H9 (cell line): Measurements from ENCODE around the gene ASTN2. TPM values are rescaled to one million over a fixed set of nuclear protein-coding genes. Genes with fewer than 3 reads are reported as not detected.

Experiments
- DNase-seq: peaks from one replicate; pipeline ENCODE4 v3.0.0-alpha.2; 2017
- H2AFZ ChIP-seq: one replicate; pipeline ENCODE4 v1.6.1; 2013; ENCODE audit warnings: mild to moderate bottlenecking, low read length, control low read depth, moderate library complexity
- H2AK5ac ChIP-seq: 2 replicates; pipeline ENCODE4 v1.6.1; 2013; ENCODE audit warnings: low read length, control low read depth, mixed read lengths; ENCODE audit not compliant: insufficient read length
- H2BK120ac ChIP-seq: one replicate; pipeline ENCODE4 v1.6.1; 2013; ENCODE audit warnings: low read depth, mild to moderate bottlenecking, low read length, control low read depth, inconsistent platforms; ENCODE audit not compliant: poor library complexity, severe bottlenecking
- H2BK12ac ChIP-seq: 2 replicates; pipeline ENCODE4 v1.6.1; 2013; ENCODE audit warnings: low read length, control low read depth, mixed read lengths, low read depth; ENCODE audit not compliant: insufficient read length
- H2BK15ac ChIP-seq: 2 replicates; pipeline ENCODE4 v1.6.1; 2013; ENCODE audit warnings: low read depth, low read length, control low read depth
- H2BK20ac ChIP-seq: one replicate; pipeline ENCODE4 v1.6.1; 2013; ENCODE audit warnings: low read depth, mild to moderate bottlenecking, low read length, control low read depth, inconsistent platforms; ENCODE audit not compliant: poor library complexity, severe bottlenecking
- H2BK5ac ChIP-seq: 2 replicates; pipeline ENCODE4 v1.6.1; 2013; ENCODE audit warnings: low read length, control low read depth, mixed read lengths; ENCODE audit not compliant: insufficient read length
- H3K14ac ChIP-seq: 2 replicates; pipeline ENCODE4 v1.6.1; 2013; ENCODE audit warnings: low read length, control low read depth; ENCODE audit not compliant: insufficient read depth
- H3K18ac ChIP-seq: 2 replicates; pipeline ENCODE4 v1.6.1; 2013; ENCODE audit warnings: low read depth, mild to moderate bottlenecking, mixed read lengths, low read length, control low read depth; ENCODE audit not compliant: insufficient read length
- H3K23ac ChIP-seq: 2 replicates; pipeline ENCODE4 v1.6.1; 2013; ENCODE audit warnings: low read length, control low read depth, mixed read lengths, low read depth; ENCODE audit not compliant: insufficient read length
- H3K23me2 ChIP-seq: 2 replicates; pipeline ENCODE4 v1.6.1; 2013; ENCODE audit warnings: low read depth, mild to moderate bottlenecking, mixed read lengths, low read length, control low read depth; ENCODE audit not compliant: insufficient read length, poor library complexity, severe bottlenecking
- H3K27ac ChIP-seq: 2 replicates; pipeline ENCODE4 v1.5.1; 2013; ENCODE audit warnings: low read length, control low read depth, mixed read lengths, low read depth; ENCODE audit not compliant: insufficient read length
- H3K27me3 ChIP-seq: 2 replicates; pipeline ENCODE4 v1.6.1; 2013; ENCODE audit warnings: low read length, control low read depth, inconsistent platforms; ENCODE audit not compliant: insufficient read depth
- H3K4ac ChIP-seq: 2 replicates; pipeline ENCODE4 v1.6.1; 2013; ENCODE audit warnings: low read depth, mild to moderate bottlenecking, control low read depth, inconsistent platforms, low read length, moderate library complexity
- H3K4me1 ChIP-seq: 2 replicates; pipeline ENCODE4 v1.6.1; 2013; ENCODE audit warnings: low read length, control low read depth, inconsistent platforms; ENCODE audit not compliant: insufficient read depth
- H3K4me2 ChIP-seq: 2 replicates; pipeline ENCODE4 v1.6.1; 2013; ENCODE audit warnings: low read length, control low read depth, mixed read lengths; ENCODE audit not compliant: insufficient read length, insufficient read depth
- H3K56ac ChIP-seq: 2 replicates; pipeline ENCODE4 v1.6.1; 2013; ENCODE audit warnings: low read depth, mild to moderate bottlenecking, mixed read lengths, low read length, control low read depth; ENCODE audit not compliant: insufficient read length
- H3K79me1 ChIP-seq: 2 replicates; pipeline ENCODE4 v1.6.1; 2013; ENCODE audit warnings: low read depth, mild to moderate bottlenecking, moderate library complexity, low read length, control low read depth, inconsistent platforms; ENCODE audit not compliant: insufficient read depth, poor library complexity, severe bottlenecking
- H3K79me2 ChIP-seq: 2 replicates; pipeline ENCODE4 v1.6.1; 2013; ENCODE audit warnings: low read length, control low read depth, inconsistent platforms; ENCODE audit not compliant: insufficient read depth
- H3K9ac ChIP-seq: 2 replicates; pipeline ENCODE4 v1.6.1; 2013; ENCODE audit warnings: low read length, control low read depth, mixed read lengths; ENCODE audit not compliant: insufficient read length; ENCODE audit errors: extremely low read depth
- H3K9me3 ChIP-seq: one replicate; pipeline ENCODE4 v1.6.1; 2013; ENCODE audit warnings: low read depth, low read length, inconsistent platforms; ENCODE audit not compliant: control insufficient read depth
- H3T11ph ChIP-seq: one replicate; pipeline ENCODE4 v1.6.1; 2013; ENCODE audit warnings: mild to moderate bottlenecking, low read length, control low read depth, inconsistent platforms
- H4K20me1 ChIP-seq: one replicate; pipeline ENCODE4 v1.6.1; 2013; ENCODE audit not compliant: control insufficient read depth, insufficient read length, insufficient read depth
- H4K5ac ChIP-seq: 2 replicates; pipeline ENCODE4 v1.6.1; 2013; ENCODE audit warnings: low read depth, mild to moderate bottlenecking, mixed read lengths, low read length, control low read depth; ENCODE audit not compliant: insufficient read length
- H4K8ac ChIP-seq: replicated peaks from 2 replicates; pipeline ENCODE4 v1.6.1; 2013; ENCODE audit warnings: low read length, control low read depth, mixed read lengths, low read depth; ENCODE audit not compliant: insufficient read length
- H4K91ac ChIP-seq: 2 replicates; pipeline ENCODE4 v1.6.1; 2013; ENCODE audit warnings: low read depth, mild to moderate bottlenecking, moderate library complexity, mixed read lengths, low read length, control low read depth; ENCODE audit not compliant: insufficient read length
- H3K27ac Mint-ChIP-seq, 3 experiments: 2 replicates in 2 of 3; 3 replicates in 1 of 3; pipeline ENCODE4 v1.8.0; 2020 to 2021; ENCODE audit warnings: mixed read lengths in 3 of 3, mild to moderate bottlenecking in 1 of 3, moderate library complexity in 1 of 3
- H3K27me3 Mint-ChIP-seq: 2 replicates; pipeline ENCODE4 v1.8.0; 2021; ENCODE audit warnings: low read depth, mild to moderate bottlenecking, moderate library complexity, mixed read lengths
- H3K36me3 Mint-ChIP-seq, 3 experiments: 2 replicates in 2 of 3; 3 replicates in 1 of 3; pipeline ENCODE4 v1.8.0; 2020 to 2021; ENCODE audit warnings: low read depth in 3 of 3, mixed read lengths in 3 of 3; ENCODE audit not compliant: insufficient read depth in 1 of 3
- H3K4me1 Mint-ChIP-seq, 2 experiments: 2 replicates each; pipeline ENCODE4 v1.8.0; 2020; ENCODE audit warnings: mixed read lengths in 2 of 2
- H3K4me3 Mint-ChIP-seq, 2 experiments: 2 replicates in 1 of 2; 3 replicates in 1 of 2; pipeline ENCODE4 v1.8.0; 2020 to 2021; ENCODE audit warnings: mild to moderate bottlenecking in 2 of 2, mixed read lengths in 2 of 2, moderate library complexity in 1 of 2
- H3K9me3 Mint-ChIP-seq, 2 experiments: 2 replicates in 1 of 2; 3 replicates in 1 of 2; pipeline ENCODE4 v1.8.0; 2020; ENCODE audit warnings: mild to moderate bottlenecking in 2 of 2, mixed read lengths in 2 of 2, moderate library complexity in 1 of 2
- CTCF ChIP-seq: fragments of 200-600 bp; sonication (generic); conservative IDR thresholded peaks from 3 replicates; pipeline ENCODE4 v1.8.0; 2021; ENCODE audit warnings: antibody characterized with exemption, mild to moderate bottlenecking
- WGBS: extraction: QIAGEN DNeasy Blood & Tissue Kit; methylation state at CpG from one replicate; pipeline ENCODE4 v1.1.7; 2013; ENCODE audit warnings: missing lambda C conversion rate, low lambda C conversion rate, mixed read lengths; ENCODE audit not compliant: insufficient read length; ENCODE audit errors: extremely low coverage; 5-methylcytosine and 5-hydroxymethylcytosine counted together
- total RNA-seq: library from RNA; stranded (reverse); gene quantifications from 2 replicates; pipeline ENCODE4 v1.2.1, GENCODE V29; 2021

Gene ASTN2
- total RNA-seq, 1 experiment from 2014 or later, result 9.7 TPM

DNA sequence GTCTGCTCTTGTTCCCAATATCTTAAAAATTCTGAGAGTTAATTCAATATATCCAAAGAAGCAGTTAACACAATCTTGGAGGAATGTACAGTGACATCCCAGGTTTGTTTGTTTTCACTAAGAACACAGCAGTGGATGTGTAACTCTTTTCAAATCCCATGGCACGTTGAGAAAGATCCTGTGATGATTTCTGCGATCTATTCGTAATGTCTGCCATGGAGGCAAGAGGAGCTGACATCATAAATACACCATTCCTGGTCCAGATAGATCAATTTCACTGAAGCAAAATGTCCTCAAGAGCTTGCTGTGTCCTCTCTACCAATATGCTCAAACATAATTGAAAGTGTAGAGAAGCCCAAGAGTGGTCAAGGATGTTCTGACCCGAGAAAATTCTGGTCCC is 980.5 kb downstream of the ASTN2 start:
- Histone ChIP-seq H3K79me1 (no peaks in the 10 kb centered on the region), H3K56ac (no peak overlapping the region), H3K23ac (no peak overlapping the region), H3T11ph (no peak overlapping the region), H3K4ac (no peak overlapping the region), H2BK5ac (no peak overlapping the region), H3K23me2 (no peaks in the 10 kb centered on the region), H3K4me1 (no peaks in the 10 kb centered on the region), H4K20me1 (no peaks in the 10 kb centered on the region), H2BK20ac (no peak overlapping the region), H4K91ac (no peak overlapping the region), H3K4me2 (no peak overlapping the region), H3K27ac (no peak overlapping the region), H3K18ac (no peak overlapping the region), H3K14ac (no peak overlapping the region), H2BK12ac (no peak overlapping the region), H4K5ac (no peak overlapping the region), H2BK15ac (no peak overlapping the region), H3K27me3 (no peaks in the 10 kb centered on the region), H3K9ac (no peak overlapping the region), H2BK120ac (no peak overlapping the region), H3K79me2 (no peaks in the 10 kb centered on the region), H3K9me3 (no peaks in the 10 kb centered on the region), H4K8ac (no peak overlapping the region), H2AK5ac (no peak overlapping the region), H2AFZ (no peak overlapping the region)
- TF ChIP-seq CTCF, result no peak
- Mint-ChIP-seq H3K4me3 (no peak overlapping the region), H3K9me3 (no peaks in the 10 kb centered on the region), H3K4me1 (peaks cover 5 to 6% of the 10 kb centered on the region in 2 experiments), H3K36me3 (peaks cover 2 to 7% (median 4%) of the 10 kb centered on the region in 3 experiments; a peak in 2 of 7 replicates), H3K27ac (no peak overlapping the region), H3K27me3 (no peaks in the 10 kb centered on the region)
- WGBS, result no CpG with 5 or more reads among the region's 4 CpGs
- no peak for DNase-seq
